Left ventricle myocardium inferior (tissue), 1 donor: ENCODE measurements around the gene JAK3. TPM values are rescaled to one million over a fixed set of nuclear protein-coding genes. Genes with fewer than 3 reads are reported as not detected.

ENCODE experiments used
- DNase-seq: peaks from one replicate; pipeline ENCODE4 v3.0.0-alpha.2; 2020
- H3K27ac ChIP-seq: fragments of 200-600 bp; replicated peaks from 2 replicates; pipeline ENCODE4 v1.8.0; 2021
- H3K27me3 ChIP-seq: fragments of 200-600 bp; 2 replicates; pipeline ENCODE4 v1.8.0; 2021; ENCODE audit warnings: low read depth
- H3K36me3 ChIP-seq: fragments of 200-600 bp; 2 replicates; pipeline ENCODE4 v1.8.0; 2021
- H3K4me1 ChIP-seq: fragments of 200-600 bp; 2 replicates; pipeline ENCODE4 v1.8.0; 2021
- H3K4me3 ChIP-seq: fragments of 200-600 bp; 2 replicates; pipeline ENCODE4 v1.8.0; 2021; ENCODE audit warnings: mild to moderate bottlenecking, moderate library complexity
- H3K9me3 ChIP-seq: fragments of 200-600 bp; replicated peaks from 2 replicates; pipeline ENCODE4 v1.8.0; 2021
- intact Hi-C: fragments of 100-400 bp; cut with micrococcal nuclease; formaldehyde crosslinking; loops from one replicate; pipeline ENCODE4 v1.11.0; 2022
- total RNA-seq: library from RNA; stranded (reverse); fragmentation: NEBNext Ultra II Directional; extraction: Animal tissue kit (Norgen Biotek cat#: 25700); gene quantifications from one replicate; pipeline ENCODE4 v1.2.1, GENCODE V29; 2021
- TF ChIP-seq, protein P1 (sequence below): fragments of 200-600 bp; IDR thresholded peaks from 2 replicates; pipeline ENCODE4 v1.8.0; 2021; ENCODE audit warnings: antibody characterized with exemption, mild to moderate bottlenecking, borderline replicate concordance
- donor health status: DM: no; HTN: yes; CAD: no; lungs with severe emphysema.

Gene JAK3
- total RNA-seq, 1 donor from 2014 or later = 1.7 TPM

DNA sequence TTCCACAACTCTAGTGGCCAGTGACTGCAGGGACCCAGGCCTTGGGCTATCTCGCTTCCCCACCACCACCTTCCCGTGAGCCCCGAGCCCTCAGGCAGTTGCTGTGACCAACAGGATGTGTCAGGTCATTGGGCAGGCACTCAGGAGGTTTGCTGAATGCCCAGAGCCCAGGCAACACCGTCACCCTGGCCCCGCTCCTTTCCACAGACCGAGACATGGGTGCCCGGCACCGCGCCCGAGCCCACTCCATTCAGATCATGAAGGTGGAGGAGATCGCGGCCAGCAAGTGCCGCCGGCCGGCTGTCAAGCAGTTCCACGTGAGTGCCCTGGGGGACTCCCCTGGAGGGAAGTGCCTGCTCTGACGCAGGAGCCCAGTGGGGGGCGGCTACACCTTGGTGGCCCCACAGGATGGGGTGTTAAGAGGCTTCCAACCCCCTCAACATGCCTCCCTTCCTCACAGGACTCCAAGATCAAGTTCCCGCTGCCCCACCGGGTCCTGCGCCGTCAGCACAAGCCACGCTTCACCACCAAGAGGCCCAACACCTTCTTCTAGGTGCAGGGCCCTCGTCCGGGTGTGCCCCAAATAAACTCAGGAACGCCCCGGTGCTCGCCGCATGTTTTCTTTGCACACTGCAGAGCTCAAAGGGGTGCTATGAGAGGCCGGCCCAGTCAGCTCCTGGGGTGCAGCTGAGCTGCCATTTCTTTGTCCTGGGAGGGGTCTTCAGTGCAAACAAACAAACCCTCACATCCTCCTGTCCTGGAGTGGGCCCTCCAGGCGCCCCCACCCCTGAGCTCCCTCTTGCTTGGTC is 15.1 kb upstream of the JAK3 start:
- no peak overlapping the region for H3K4me3 ChIP-seq
- TF ChIP-seq, protein P1, sequence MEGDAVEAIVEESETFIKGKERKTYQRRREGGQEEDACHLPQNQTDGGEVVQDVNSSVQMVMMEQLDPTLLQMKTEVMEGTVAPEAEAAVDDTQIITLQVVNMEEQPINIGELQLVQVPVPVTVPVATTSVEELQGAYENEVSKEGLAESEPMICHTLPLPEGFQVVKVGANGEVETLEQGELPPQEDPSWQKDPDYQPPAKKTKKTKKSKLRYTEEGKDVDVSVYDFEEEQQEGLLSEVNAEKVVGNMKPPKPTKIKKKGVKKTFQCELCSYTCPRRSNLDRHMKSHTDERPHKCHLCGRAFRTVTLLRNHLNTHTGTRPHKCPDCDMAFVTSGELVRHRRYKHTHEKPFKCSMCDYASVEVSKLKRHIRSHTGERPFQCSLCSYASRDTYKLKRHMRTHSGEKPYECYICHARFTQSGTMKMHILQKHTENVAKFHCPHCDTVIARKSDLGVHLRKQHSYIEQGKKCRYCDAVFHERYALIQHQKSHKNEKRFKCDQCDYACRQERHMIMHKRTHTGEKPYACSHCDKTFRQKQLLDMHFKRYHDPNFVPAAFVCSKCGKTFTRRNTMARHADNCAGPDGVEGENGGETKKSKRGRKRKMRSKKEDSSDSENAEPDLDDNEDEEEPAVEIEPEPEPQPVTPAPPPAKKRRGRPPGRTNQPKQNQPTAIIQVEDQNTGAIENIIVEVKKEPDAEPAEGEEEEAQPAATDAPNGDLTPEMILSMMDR = no peak
- no peak for DNase-seq
- intact Hi-C loops = no loop called here
- H3K27ac ChIP-seq = peak overlapping the region; percentile 50
- peaks cover 36% of the 10 kb centered on the region for H3K4me1 ChIP-seq
- H3K36me3 ChIP-seq = peaks cover 46% of the 10 kb centered on the region
- no peaks in the 10 kb centered on the region for H3K27me3 ChIP-seq
- H3K9me3 ChIP-seq = no peaks in the 10 kb centered on the region

DNA sequence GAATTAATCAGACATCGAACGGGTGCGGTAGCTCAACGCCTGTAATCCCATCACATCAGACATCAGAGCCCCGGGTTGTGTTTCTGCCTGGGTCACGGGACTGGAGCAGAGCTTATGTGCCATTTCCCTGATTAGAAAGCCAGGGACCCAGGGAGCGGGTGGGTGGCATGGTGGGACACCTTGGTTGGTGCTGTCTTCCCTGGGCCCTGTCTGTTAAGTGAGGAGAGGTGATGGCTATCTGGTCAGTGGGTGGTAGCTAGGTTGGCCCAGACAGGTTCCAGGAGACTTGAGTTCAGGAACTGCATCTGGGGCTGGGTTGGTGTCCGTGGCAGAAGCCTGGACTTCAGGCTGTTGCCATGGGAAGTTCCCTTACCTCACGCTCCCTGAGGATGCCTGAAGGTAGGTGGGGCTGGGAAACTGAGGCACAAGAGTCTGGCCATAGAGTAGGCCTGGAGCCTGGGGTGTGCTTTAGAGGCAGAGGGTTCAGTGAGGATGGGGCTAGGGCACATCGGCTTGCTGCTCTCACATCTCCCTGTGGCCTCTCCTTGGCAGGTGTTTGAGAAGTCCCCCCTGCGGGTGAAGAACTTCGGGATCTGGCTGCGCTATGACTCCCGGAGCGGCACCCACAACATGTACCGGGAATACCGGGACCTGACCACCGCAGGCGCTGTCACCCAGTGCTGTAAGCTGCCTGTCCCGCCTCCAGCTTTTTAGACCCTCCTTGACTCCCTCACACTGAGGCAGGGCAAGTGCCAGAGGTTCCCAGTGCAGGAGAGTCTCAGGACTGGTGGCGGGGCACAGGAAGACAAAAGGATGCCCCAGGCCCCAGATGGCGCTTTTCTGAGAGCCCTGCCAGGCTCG is 14.0 kb upstream of the JAK3 start:
- Histone ChIP-seq H3K36me3 (peaks cover 46% of the 10 kb centered on the region), H3K4me1 (peaks cover 36% of the 10 kb centered on the region), H3K9me3 (no peaks in the 10 kb centered on the region), H3K4me3 (peak overlapping the region; percentile 88), H3K27ac (no peak overlapping the region), H3K27me3 (no peaks in the 10 kb centered on the region)
- TF ChIP-seq, protein P1 = no peak
- DNase-seq = no peak
- intact Hi-C loops = no loop called here

DNA sequence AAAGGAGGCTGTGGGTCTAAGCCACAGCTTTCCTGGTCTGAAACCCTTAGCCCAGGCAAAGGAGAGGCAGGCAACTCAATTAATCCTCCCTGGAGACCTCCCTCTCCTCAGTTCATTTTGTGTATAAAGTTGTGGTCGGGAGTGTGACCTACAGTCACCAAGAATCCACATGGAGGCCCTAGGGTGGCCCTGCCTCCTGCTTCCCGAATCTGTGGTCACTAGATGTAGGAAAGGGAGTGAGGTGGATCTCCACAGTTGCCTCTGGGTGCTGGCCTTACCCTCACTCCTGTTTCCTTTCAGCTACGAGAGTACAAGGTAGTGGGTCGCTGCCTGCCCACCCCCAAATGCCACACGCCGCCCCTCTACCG is 13.2 kb upstream of the JAK3 start:
- intact Hi-C loops = no loop called here
- H3K9me3 ChIP-seq = no peaks in the 10 kb centered on the region
- H3K4me3 ChIP-seq = peak overlapping the region; percentile 88
- TF ChIP-seq, protein P1 = no peak
- peaks cover 36% of the 10 kb centered on the region for H3K4me1 ChIP-seq
- no peaks in the 10 kb centered on the region for H3K27me3 ChIP-seq
- peaks cover 46% of the 10 kb centered on the region for H3K36me3 ChIP-seq
- DNase-seq = no peak
- H3K27ac ChIP-seq = peak overlapping the region; percentile 89

DNA sequence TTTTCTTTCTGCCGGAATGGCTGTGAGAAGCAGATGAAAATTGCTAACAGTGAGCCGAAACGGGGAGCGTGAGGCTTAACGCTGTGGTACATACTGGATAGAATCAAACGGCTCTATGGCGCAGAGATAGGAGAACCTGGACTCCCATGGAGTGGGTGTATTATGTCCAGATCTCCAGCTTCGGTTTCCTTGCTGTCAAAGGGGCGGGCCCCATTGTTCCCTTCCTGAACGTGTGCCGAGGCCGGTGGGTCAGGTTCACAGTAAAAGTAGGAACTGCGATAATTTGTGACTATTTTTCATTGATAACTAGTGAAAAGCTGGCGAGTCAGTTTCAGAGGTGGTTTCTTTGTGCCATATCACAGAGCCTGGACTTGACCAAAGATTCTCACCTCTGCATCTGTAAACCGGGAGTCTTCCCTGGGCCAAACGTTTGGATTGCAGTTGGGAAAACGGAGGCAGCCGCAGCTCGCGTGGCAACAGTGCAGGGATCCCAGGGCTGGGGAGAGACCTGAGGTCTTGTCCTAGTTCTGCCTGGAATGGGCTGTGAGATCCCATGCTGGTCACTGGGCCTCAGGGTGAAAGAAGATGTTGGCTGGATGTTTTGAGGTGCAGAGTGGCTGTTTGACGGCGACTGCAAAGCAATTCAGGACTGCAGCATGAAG is 12.7 kb upstream of the JAK3 start:
- Histone ChIP-seq H3K27ac (peak overlapping the region; percentile 89), H3K9me3 (no peaks in the 10 kb centered on the region), H3K27me3 (no peaks in the 10 kb centered on the region), H3K36me3 (peaks cover 42% of the 10 kb centered on the region), H3K4me3 (peak overlapping the region; percentile 88), H3K4me1 (peaks cover 36% of the 10 kb centered on the region)
- intact Hi-C loops = no loop called here
- TF ChIP-seq, protein P1 = no peak
- DNase-seq = no peak
